ENCODE results near the gene CEACAM1.

DNA sequence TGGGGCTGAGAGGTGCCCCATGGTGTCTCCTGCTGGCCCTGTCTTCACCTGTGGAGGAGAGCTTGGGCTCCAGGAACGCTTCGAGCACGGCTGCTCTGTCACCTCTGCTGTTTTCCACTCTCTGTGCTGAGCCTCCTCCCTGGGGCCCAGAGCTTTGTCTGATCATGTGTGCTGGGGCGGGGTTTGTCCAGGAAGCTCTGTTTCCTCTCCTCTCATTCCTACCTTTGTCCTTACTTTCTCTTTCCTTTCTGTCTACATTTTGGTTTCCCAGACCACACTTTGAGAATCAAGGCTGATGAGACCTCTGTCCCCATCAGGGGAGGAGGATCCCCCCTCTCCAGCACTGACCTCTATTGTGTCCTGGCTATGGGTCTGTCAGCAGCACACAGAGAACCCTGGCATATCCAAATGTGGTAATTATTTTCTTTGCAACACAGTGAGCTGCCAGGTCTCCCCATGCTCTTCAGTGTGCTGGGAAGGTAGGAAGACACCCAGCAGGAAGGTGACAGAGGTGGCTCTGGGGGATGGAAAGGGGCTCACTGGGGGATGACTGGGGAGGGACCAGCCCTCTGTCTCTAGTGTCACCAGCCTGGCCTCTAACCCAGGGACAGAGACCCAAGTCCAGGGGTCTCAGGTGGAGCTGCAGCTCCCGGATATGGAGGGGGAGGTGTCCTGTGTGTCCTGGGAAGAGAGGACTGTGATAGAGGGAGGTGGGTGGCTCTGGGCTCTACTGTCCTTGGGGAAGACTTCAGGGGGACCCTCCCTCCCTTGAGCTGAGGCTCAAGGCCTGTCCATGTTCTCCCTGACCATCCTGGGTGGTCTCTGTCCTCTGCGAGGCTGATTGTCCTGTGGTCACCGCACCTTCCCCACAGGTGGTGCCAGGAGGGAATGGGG is at the start of gene CEACAM1:
- TF ChIP-seq CTCF (optimal IDR thresholded peaks at IDR 0.05 in 1 of 3, IDR thresholded peaks at IDR 0.05 in 1 of 3, conservative IDR thresholded peaks at IDR 0.05 in 1 of 3; ENCODE audit: extremely low read depth in 1 of 3, insufficient read depth in 2 of 3, low read length in 3 of 3) (no peak), EZH2 (IDR thresholded peaks at IDR 0.05; ENCODE audit: low read length) (no peak)
